GM12874 (cell line): ENCODE data around the gene HSH2D.

Source experiments
- TF ChIP-seq, protein P1 (sequence below): IDR thresholded peaks from 2 replicates; pipeline ENCODE4 v1.5.1; 2011; ENCODE audit warnings: low read depth, mild to moderate bottlenecking, control low read depth, low read length, moderate library complexity; ENCODE audit not compliant: insufficient read depth

The HSH2D gene

DNA sequence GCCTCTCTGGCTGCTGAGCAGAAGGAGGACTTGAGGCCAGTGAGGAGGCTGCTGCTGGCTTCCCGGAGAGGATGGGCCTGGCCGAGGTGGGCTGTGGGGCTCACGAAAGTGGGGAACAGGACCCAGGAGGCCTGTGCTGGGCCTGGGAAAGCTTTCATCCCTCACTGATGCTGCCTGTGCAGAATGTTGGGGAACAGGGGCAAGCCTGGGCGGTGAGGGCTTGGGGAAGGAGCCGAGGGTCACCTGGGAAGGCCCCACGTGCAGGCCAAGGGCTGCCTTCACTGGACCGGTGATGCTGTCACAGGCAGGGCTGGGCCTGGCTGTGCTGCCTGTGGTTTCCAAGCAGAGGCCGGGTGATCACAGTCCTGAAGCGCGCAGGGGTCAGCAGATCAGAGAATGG lies 63.6 kb downstream of the HSH2D start:
- TF ChIP-seq, protein P1, sequence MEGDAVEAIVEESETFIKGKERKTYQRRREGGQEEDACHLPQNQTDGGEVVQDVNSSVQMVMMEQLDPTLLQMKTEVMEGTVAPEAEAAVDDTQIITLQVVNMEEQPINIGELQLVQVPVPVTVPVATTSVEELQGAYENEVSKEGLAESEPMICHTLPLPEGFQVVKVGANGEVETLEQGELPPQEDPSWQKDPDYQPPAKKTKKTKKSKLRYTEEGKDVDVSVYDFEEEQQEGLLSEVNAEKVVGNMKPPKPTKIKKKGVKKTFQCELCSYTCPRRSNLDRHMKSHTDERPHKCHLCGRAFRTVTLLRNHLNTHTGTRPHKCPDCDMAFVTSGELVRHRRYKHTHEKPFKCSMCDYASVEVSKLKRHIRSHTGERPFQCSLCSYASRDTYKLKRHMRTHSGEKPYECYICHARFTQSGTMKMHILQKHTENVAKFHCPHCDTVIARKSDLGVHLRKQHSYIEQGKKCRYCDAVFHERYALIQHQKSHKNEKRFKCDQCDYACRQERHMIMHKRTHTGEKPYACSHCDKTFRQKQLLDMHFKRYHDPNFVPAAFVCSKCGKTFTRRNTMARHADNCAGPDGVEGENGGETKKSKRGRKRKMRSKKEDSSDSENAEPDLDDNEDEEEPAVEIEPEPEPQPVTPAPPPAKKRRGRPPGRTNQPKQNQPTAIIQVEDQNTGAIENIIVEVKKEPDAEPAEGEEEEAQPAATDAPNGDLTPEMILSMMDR = no peak

DNA sequence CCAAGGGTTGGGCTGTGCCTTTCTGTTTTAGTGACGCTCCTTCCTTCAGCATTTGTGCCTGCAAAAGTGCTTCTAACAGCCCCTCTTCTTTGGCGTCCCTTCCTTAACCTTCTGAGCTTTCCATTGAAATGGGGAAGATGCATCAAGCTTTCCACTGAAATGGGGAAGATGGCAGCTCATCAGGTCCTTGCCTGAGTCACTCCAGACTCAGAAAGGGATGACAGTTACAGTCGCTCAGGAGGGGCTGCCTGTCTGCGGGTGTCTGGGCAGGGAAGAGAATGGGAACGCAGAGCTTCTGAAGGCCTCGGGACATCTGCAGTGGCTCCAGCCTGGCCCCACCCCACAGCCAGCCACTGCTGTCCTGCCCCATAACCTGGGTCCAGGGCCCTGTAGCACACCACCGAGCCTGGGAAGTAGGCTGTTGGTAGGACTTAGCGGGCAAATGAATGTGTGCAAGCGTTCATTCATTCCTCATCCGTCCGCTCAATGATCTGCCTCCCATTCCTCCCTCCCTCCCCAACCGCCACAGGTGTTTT lies 64.1 kb downstream of the HSH2D start:
- TF ChIP-seq, protein P1 = no peak
